HK-2 (cell line): ENCODE data around the gene TRIM27.
"Not testable (repeated sequence)": the region's sequence is repeated elsewhere in the genome, so short reads cannot be mapped to it uniquely, and the experiment has no call there.

Experiments
- DNase-seq: peaks from one replicate; pipeline ENCODE4 v3.0.0-alpha.2; 2018; ENCODE audit not compliant: unreplicated experiment

The TRIM27 gene

GRCh38 chr6:28864326-28864923, 59.4 kb downstream of the TRIM27 start:
- DNase-seq, result no peak

- peak; percentile 87 for DNase-seq
These were observed 60.0 kb downstream of the TRIM27 start for GRCh38 chr6:28863604-28864325.

- DNase-seq, result no peak
These were observed 61.7 kb downstream of the TRIM27 start for GRCh38 chr6:28862077-28862476.

GRCh38 chr6:28861339-28861738, 62.4 kb downstream of the TRIM27 start:
- DNase-seq, result no peak

GRCh38 chr6:28860581-28860980, 63.2 kb downstream of the TRIM27 start:
- no peak for DNase-seq

GRCh38 chr6:28858963-28859362, 64.8 kb downstream of the TRIM27 start:
- no peak for DNase-seq

GRCh38 chr6:28856620-28857005, 67.2 kb downstream of the TRIM27 start:
- no peak for DNase-seq

- not testable (repeated sequence) for DNase-seq
These were observed 69.4 kb downstream of the TRIM27 start for GRCh38 chr6:28854405-28854804.
